Measurements from ENCODE around the gene THSD7A.

THSD7A gene

DNA sequence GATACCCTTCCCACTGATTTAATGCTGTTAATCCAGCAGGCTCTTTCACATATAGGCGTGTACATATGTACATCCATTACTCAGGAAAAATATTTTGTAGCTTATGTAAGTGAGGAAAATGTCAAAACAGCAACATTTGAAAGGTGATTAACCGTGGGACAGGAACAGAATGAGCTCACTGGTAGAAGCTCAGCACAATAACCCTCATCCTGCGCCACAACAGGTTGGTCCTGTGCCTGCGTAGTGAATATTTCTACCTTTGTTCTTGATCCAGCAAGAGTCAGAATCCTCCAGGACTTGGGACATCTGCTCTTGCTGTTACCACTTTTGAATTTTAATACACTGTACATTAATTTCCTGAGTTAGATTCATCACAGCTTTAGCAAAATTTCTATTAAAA, 359.4 kb downstream of the THSD7A start:
- no peak for DNase-seq (ENCODE audit: low spot score)
- in situ Hi-C loops (cut with MboI; ENCODE audit: low sequenced_read_pairs, unreplicated experiment), result no loop called here
- TF ChIP-seq, protein P1, sequence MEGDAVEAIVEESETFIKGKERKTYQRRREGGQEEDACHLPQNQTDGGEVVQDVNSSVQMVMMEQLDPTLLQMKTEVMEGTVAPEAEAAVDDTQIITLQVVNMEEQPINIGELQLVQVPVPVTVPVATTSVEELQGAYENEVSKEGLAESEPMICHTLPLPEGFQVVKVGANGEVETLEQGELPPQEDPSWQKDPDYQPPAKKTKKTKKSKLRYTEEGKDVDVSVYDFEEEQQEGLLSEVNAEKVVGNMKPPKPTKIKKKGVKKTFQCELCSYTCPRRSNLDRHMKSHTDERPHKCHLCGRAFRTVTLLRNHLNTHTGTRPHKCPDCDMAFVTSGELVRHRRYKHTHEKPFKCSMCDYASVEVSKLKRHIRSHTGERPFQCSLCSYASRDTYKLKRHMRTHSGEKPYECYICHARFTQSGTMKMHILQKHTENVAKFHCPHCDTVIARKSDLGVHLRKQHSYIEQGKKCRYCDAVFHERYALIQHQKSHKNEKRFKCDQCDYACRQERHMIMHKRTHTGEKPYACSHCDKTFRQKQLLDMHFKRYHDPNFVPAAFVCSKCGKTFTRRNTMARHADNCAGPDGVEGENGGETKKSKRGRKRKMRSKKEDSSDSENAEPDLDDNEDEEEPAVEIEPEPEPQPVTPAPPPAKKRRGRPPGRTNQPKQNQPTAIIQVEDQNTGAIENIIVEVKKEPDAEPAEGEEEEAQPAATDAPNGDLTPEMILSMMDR (IDR thresholded peaks at IDR 0.05; ENCODE audit: borderline replicate concordance, control extremely low read depth, extremely low read depth, insufficient read depth, missing control alignments), result no peak

DNA sequence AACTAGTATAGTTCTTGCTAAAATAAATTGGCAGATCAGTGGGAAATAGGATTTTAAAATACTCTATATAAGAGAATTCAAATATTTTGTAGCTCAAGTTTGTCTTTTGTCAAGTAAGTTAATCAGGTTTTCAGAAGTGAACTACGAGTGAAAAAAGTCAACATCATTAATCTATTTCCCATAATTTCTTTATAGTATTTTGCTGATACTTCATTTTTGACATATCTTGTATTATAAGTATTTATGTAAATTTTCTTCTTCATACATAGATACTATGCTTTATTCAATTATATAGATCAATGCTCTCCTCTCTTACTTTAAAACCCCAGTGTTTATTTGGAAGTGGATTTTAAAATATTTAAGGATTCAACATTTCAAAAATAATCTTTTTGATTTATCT, 360.7 kb downstream of the THSD7A start:
- TF ChIP-seq, protein P1 (IDR thresholded peaks at IDR 0.05; ENCODE audit: borderline replicate concordance, control extremely low read depth, extremely low read depth, insufficient read depth, missing control alignments), result no peak
- in situ Hi-C loops (cut with MboI; ENCODE audit: low sequenced_read_pairs, unreplicated experiment), result no loop called here
- no peak for DNase-seq (ENCODE audit: low spot score)

- TF ChIP-seq, protein P1 (IDR thresholded peaks at IDR 0.05; ENCODE audit: borderline replicate concordance, control extremely low read depth, extremely low read depth, insufficient read depth, missing control alignments), result no peak
- in situ Hi-C loops (cut with MboI; ENCODE audit: low sequenced_read_pairs, unreplicated experiment), result no loop called here
- DNase-seq (ENCODE audit: low spot score), result no peak
Observed at GRCh38 chr7:11469028-11469745, 362.8 kb downstream of the THSD7A start.

DNA sequence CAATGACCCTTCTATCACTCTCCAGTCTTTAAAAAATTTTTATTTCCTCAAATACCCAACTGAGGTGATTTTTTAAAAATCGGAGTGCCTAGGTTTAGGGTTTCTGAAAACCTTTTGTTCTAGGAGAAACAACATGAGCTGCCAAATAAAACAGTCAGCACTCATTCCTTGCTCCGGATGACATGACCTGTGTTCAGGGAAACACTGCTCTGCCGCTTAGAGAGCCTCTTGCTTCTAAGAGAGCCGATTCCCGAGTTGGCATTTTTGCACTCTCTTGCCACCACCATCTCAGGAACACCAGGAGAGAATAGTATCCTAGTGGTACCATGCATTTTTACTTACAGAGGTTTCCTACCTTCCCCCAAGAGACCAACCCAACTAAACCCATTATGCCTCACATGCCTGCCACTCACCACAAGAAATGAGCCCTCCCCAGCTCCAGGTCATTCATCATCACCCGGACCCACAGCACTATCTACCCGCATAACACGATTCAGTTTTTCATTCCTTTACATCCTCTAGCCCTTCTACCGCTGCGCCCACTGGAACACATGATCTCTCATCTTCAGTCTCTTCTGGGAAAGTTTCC, 365.4 kb downstream of the THSD7A start:
- TF ChIP-seq, protein P1 (IDR thresholded peaks at IDR 0.05; ENCODE audit: borderline replicate concordance, control extremely low read depth, extremely low read depth, insufficient read depth, missing control alignments), result no peak
- in situ Hi-C loops (cut with MboI; ENCODE audit: low sequenced_read_pairs, unreplicated experiment), result no loop called here
- DNase-seq (ENCODE audit: low spot score), result no peak

DNA sequence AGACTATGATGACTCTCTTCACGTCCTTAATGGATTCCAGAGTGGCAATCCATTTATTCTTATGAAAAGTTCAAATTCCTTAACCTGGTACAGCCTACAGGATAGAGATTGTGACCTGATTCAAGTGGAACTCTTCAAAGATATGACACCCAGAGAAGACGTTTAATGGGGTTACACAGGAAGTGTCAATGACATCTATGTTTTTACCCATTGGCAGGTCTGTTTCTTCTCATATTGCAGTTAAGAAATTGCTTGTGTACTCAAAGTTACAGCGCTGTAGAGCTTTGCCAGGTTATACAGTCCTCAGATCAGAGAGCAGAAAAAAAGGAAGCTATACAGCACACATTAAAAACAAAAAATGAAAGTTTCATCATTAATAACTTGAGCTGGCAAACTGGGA, 367.4 kb downstream of the THSD7A start:
- in situ Hi-C loops (cut with MboI; ENCODE audit: low sequenced_read_pairs, unreplicated experiment), result no loop called here
- DNase-seq (ENCODE audit: low spot score), result no peak
- TF ChIP-seq, protein P1 (IDR thresholded peaks at IDR 0.05; ENCODE audit: borderline replicate concordance, control extremely low read depth, extremely low read depth, insufficient read depth, missing control alignments), result no peak

GRCh38 chr7:11461946-11462345, 370.1 kb downstream of the THSD7A start:
- no peak for DNase-seq (ENCODE audit: low spot score)
- TF ChIP-seq, protein P1 (IDR thresholded peaks at IDR 0.05; ENCODE audit: borderline replicate concordance, control extremely low read depth, extremely low read depth, insufficient read depth, missing control alignments), result no peak
- in situ Hi-C loops (cut with MboI; ENCODE audit: low sequenced_read_pairs, unreplicated experiment), result no loop called here

Data from GM13976 (cell line).